ENCODE measurements around the gene WDR93. TPM values are rescaled to one million over a fixed set of nuclear protein-coding genes. Genes with fewer than 3 reads are reported as not detected.

WDR93 gene
- total RNA-seq, 1 experiment from 2014 or later = not detected

GRCh38 chr15:89753855-89754254 is 63.2 kb downstream of the WDR93 start:
- peaks cover 23% of the 10 kb centered on the region; the same call in 1 of the 2 replicates for H3K27me3 ChIP-seq (ENCODE audit: insufficient read depth, low read length)
- H3K79me2 ChIP-seq (ENCODE audit: insufficient read depth, low read length) = no peaks in the 10 kb centered on the region
- no peaks in the 10 kb centered on the region for H3K4me1 ChIP-seq (ENCODE audit: insufficient read depth, low read length)
- no peak overlapping the region for H3K27ac ChIP-seq (ENCODE audit: insufficient read length, low read depth, low read length)
- H3K56ac ChIP-seq (ENCODE audit: insufficient read length, low read depth, low read length) = no peak overlapping the region
- no peak overlapping the region for H2BK15ac ChIP-seq (ENCODE audit: low read depth, low read length)
- H3K27me3 Mint-ChIP-seq (ENCODE audit: low read depth) = peaks cover 55% of the 10 kb centered on the region
- no peak overlapping the region for H4K5ac ChIP-seq (ENCODE audit: insufficient read length, low read depth, low read length)
- H3K9me3 Mint-ChIP-seq = no peaks in the 10 kb centered on the region; a peak in 1 of 5 replicates
- H2AFZ ChIP-seq (ENCODE audit: low read length) = no peak overlapping the region
- no peak overlapping the region for H3K4me3 Mint-ChIP-seq
- no peak for DNase-seq
- H2AK5ac ChIP-seq (ENCODE audit: insufficient read length, low read length) = no peak overlapping the region
- no peak for TF ChIP-seq CTCF (conservative IDR thresholded peaks at IDR 0.05)
- no peaks in the 10 kb centered on the region for H3K79me1 ChIP-seq (ENCODE audit: insufficient read depth, low read depth, low read length, poor library complexity, severe bottlenecking)
- H3K9me3 ChIP-seq (ENCODE audit: control insufficient read depth, low read depth, low read length) = no peaks in the 10 kb centered on the region
- H4K20me1 ChIP-seq (ENCODE audit: control insufficient read depth, insufficient read depth, insufficient read length) = no peaks in the 10 kb centered on the region
- H3K9ac ChIP-seq (ENCODE audit: extremely low read depth, insufficient read length, low read length) = no peak overlapping the region
- H3K14ac ChIP-seq (ENCODE audit: insufficient read depth, low read length) = no peak overlapping the region
- no peak overlapping the region for H2BK5ac ChIP-seq (ENCODE audit: insufficient read length, low read length)
- H3K36me3 Mint-ChIP-seq (ENCODE audit: insufficient read depth in 1 of 3, low read depth in 3 of 3) = peaks cover 0 to 3% (median 0%) of the 10 kb centered on the region in 3 experiments; a peak in 1 of 7 replicates
- no peak overlapping the region for H3T11ph ChIP-seq (ENCODE audit: low read length)
- peaks cover 2 to 10% of the 10 kb centered on the region in 2 experiments; a peak in 3 of 4 replicates for H3K4me1 Mint-ChIP-seq
- no peak overlapping the region for H3K23ac ChIP-seq (ENCODE audit: insufficient read length, low read depth, low read length)
- H2BK20ac ChIP-seq (ENCODE audit: low read depth, low read length, poor library complexity, severe bottlenecking) = no peak overlapping the region
- H3K18ac ChIP-seq (ENCODE audit: insufficient read length, low read depth, low read length) = no peak overlapping the region
- no peak overlapping the region for H4K91ac ChIP-seq (ENCODE audit: insufficient read length, low read depth, low read length)
- no peak overlapping the region for H2BK12ac ChIP-seq (ENCODE audit: insufficient read length, low read depth, low read length)
- H3K4me2 ChIP-seq (ENCODE audit: insufficient read depth, insufficient read length, low read length) = no peak overlapping the region
- H2BK120ac ChIP-seq (ENCODE audit: low read depth, low read length, poor library complexity, severe bottlenecking) = no peak overlapping the region
- no peak overlapping the region for H3K4ac ChIP-seq (ENCODE audit: low read depth, low read length)
- WGBS (ENCODE audit: extremely low coverage, insufficient read length, low lambda C conversion rate) = no CpG with 5 or more reads among the region's 7 CpGs
- H4K8ac ChIP-seq (replicated peaks; ENCODE audit: insufficient read length, low read depth, low read length) = no peak overlapping the region
- H3K27ac Mint-ChIP-seq = no peak overlapping the region
- H3K23me2 ChIP-seq (ENCODE audit: insufficient read length, low read depth, low read length, poor library complexity, severe bottlenecking) = no peaks in the 10 kb centered on the region
